Chondrocyte (in vitro differentiated cells): ENCODE data around the gene HOXB2. TPM values are rescaled to one million over a fixed set of nuclear protein-coding genes. Genes with fewer than 3 reads are reported as not detected.

ENCODE experiments used
- DNase-seq: peaks from one replicate; pipeline ENCODE4 v3.0.0; 2021; ENCODE audit warnings: mixed read lengths, low spot score
- H3K27ac Mint-ChIP-seq: one replicate; pipeline ENCODE4 v1.8.0; 2021; ENCODE audit warnings: mild to moderate bottlenecking, moderate library complexity, mixed read lengths; ENCODE audit not compliant: unreplicated experiment
- H3K27me3 Mint-ChIP-seq: 2 replicates; pipeline ENCODE4 v1.8.0; 2021; ENCODE audit warnings: low read depth, mixed read lengths
- H3K36me3 Mint-ChIP-seq: 2 replicates; pipeline ENCODE4 v1.8.0; 2021; ENCODE audit warnings: low read depth, mixed read lengths
- H3K4me1 Mint-ChIP-seq: 2 replicates; pipeline ENCODE4 v1.8.0; 2021; ENCODE audit warnings: low read depth, mild to moderate bottlenecking, mixed read lengths
- H3K4me3 Mint-ChIP-seq: one replicate; pipeline ENCODE4 v1.8.0; 2021; ENCODE audit warnings: mild to moderate bottlenecking, moderate library complexity, mixed read lengths; ENCODE audit not compliant: unreplicated experiment
- H3K9me3 Mint-ChIP-seq: 2 replicates; pipeline ENCODE4 v1.8.0; 2021; ENCODE audit warnings: low read depth, mixed read lengths
- total RNA-seq: library from RNA; stranded (reverse); gene quantifications from 3 replicates; pipeline ENCODE4 v1.2.1, GENCODE V29; 2021
- TF ChIP-seq, protein P1 (sequence below): fragments of 200-600 bp; sonication (generic); IDR thresholded peaks from 2 replicates; pipeline ENCODE4 v1.5.0; 2021; ENCODE audit warnings: antibody characterized with exemption, mild to moderate bottlenecking, moderate library complexity

HOXB2 gene
- total RNA-seq, 1 donor from 2014 or later: 0.72 TPM

DNA sequence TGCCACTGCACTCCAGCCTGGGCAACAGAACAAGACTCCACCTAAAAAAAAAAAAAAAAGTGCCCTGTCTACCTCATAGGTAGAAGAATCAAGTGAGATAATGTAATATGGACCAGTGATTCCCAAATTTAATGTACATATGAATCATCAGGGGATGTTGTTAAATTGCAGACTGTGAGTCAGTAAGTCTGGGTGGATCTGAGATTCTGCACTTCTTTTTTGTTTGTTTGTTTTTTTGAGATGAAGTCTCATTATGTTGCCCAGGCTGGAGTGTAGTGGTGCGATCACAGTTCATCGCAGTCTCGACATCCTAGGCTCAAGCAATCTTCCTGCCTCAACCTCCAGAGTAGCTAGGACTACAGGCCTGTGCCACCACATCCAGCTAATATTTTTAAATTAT is 45.7 kb downstream of the HOXB2 start:
- no peak overlapping the region for H3K27ac Mint-ChIP-seq
- peaks cover 70% of the 10 kb centered on the region for H3K27me3 Mint-ChIP-seq
- no peak overlapping the region for H3K4me3 Mint-ChIP-seq
- DNase-seq: no peak
- no peaks in the 10 kb centered on the region for H3K4me1 Mint-ChIP-seq
- TF ChIP-seq, protein P1, sequence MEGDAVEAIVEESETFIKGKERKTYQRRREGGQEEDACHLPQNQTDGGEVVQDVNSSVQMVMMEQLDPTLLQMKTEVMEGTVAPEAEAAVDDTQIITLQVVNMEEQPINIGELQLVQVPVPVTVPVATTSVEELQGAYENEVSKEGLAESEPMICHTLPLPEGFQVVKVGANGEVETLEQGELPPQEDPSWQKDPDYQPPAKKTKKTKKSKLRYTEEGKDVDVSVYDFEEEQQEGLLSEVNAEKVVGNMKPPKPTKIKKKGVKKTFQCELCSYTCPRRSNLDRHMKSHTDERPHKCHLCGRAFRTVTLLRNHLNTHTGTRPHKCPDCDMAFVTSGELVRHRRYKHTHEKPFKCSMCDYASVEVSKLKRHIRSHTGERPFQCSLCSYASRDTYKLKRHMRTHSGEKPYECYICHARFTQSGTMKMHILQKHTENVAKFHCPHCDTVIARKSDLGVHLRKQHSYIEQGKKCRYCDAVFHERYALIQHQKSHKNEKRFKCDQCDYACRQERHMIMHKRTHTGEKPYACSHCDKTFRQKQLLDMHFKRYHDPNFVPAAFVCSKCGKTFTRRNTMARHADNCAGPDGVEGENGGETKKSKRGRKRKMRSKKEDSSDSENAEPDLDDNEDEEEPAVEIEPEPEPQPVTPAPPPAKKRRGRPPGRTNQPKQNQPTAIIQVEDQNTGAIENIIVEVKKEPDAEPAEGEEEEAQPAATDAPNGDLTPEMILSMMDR: no peak
- H3K9me3 Mint-ChIP-seq: no peaks in the 10 kb centered on the region
- no peaks in the 10 kb centered on the region for H3K36me3 Mint-ChIP-seq

DNA sequence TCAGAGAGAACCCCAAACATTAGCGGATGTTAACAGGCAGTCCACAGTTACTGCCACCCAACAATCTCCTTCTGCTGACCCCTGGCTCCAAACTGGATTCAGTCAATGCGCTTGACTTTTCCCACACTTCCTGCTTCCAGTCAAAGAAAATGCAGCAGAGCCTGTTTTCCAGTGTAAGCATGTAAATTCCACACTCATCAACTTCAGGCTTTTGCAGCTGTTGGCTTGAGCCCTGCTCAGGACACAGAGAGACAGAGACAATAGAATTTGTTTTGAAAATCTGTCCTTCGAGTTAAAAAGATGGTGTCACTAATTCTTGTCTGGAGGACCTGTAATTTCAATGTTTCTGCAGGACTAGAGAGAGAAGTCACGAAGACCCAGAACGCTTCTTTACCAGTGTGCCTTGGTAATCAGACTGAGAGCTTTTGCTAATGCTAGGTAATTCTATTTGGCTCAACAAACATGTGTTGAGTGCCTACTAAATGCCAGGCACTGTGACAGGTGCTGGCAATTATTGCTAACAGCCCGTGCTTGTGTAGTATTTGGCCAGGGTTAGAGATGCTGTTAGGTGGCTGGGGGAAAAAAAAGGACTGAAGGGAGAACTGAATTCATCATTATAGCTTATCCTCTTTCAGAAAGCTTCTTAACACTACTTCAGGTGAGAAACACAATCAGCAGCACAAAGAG is 46.6 kb downstream of the HOXB2 start:
- Mint-ChIP-seq H3K27me3 (peaks cover 67% of the 10 kb centered on the region), H3K4me3 (no peak overlapping the region), H3K36me3 (no peaks in the 10 kb centered on the region), H3K4me1 (no peaks in the 10 kb centered on the region), H3K27ac (no peak overlapping the region), H3K9me3 (no peaks in the 10 kb centered on the region)
- TF ChIP-seq, protein P1: no peak
- no peak for DNase-seq

DNA sequence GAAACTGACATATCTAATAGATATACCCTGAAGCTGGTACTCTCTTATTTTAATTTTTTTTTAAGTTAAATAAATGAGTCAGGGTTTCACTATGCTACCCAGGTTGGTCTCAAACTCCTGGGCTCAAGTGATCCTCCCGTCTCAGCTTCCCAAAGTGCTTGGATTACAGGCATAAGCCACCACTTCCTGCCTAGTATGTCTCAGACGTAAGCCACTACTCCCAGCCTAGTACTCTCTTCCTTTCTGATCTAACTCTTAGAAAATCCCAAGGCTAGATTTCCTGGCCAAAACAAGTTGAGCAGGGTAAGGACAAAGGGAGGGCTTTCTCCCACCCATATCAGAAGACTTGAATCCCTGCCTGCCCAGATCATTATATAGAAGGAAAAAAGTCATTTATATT is 47.8 kb downstream of the HOXB2 start:
- H3K36me3 Mint-ChIP-seq: no peaks in the 10 kb centered on the region
- no peak for DNase-seq
- no peaks in the 10 kb centered on the region for H3K4me1 Mint-ChIP-seq
- TF ChIP-seq, protein P1: no peak
- H3K4me3 Mint-ChIP-seq: no peak overlapping the region
- H3K27ac Mint-ChIP-seq: no peak overlapping the region
- H3K27me3 Mint-ChIP-seq: peaks cover 57% of the 10 kb centered on the region
- H3K9me3 Mint-ChIP-seq: no peaks in the 10 kb centered on the region

DNA sequence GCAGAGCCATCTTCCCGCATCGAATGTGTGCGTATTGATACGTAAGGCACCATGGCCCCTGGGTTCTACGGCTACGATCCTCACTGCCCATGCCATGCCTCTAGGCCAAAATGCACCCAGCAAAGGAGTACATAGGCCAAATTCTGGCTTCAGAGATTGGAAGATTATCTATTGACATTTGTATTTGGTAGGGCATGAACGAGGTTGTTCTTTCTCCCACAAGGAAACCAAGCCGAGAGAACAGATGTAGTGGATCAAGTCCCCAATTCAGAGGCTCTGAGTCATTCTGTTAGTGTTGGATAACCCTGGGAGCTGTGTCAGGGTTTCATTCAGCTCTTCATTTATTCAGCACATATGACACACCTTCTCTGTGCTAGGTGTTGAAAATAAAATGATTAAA is 50.6 kb downstream of the HOXB2 start:
- DNase-seq: no peak
- Mint-ChIP-seq H3K4me3 (no peak overlapping the region), H3K27me3 (peaks cover 50% of the 10 kb centered on the region), H3K27ac (no peak overlapping the region), H3K4me1 (no peaks in the 10 kb centered on the region), H3K36me3 (no peaks in the 10 kb centered on the region), H3K9me3 (no peaks in the 10 kb centered on the region)
- TF ChIP-seq, protein P1: no peak

Other genes with a start within 250 kb of the HOXB2 start
- gene SKAP1, start 114.9 kb downstream of the HOXB2 start, total RNA-seq: not detected in 3 replicates
- not detected in 3 replicates for gene HOXB1, start 14.1 kb downstream of the HOXB2 start, total RNA-seq
- gene HOXB4, start 33.2 kb upstream of the HOXB2 start, total RNA-seq: not detected in 3 replicates
- 0.18 to 0.57 TPM in 2 of 3 replicates, not detected in the other for gene HOXB3, start 45.1 kb upstream of the HOXB2 start, total RNA-seq
- not detected in 3 replicates for gene HOXB5, start 48.7 kb upstream of the HOXB2 start, total RNA-seq
- not detected in 3 replicates for gene HOXB6, start 59.9 kb upstream of the HOXB2 start, total RNA-seq
- not detected in 3 replicates for gene HOXB7, start 65.9 kb upstream of the HOXB2 start, total RNA-seq
- gene HOXB8, start 70.2 kb upstream of the HOXB2 start, total RNA-seq: not detected in 3 replicates
- 0.20 TPM in 1 of 3 replicates, not detected in the others for gene HOXB9, start 81.2 kb upstream of the HOXB2 start, total RNA-seq
- not detected in 3 replicates for gene PRAC1, start 177.4 kb upstream of the HOXB2 start, total RNA-seq
- gene PRAC2, start 178.1 kb upstream of the HOXB2 start, total RNA-seq: not detected in 3 replicates
- 0.19 TPM in 1 of 3 replicates, not detected in the others for gene HOXB13, start 183.6 kb upstream of the HOXB2 start, total RNA-seq